Endothelial cell (in vitro differentiated cells): ENCODE results near the gene CUZD1. TPM values are rescaled to one million over a fixed set of nuclear protein-coding genes. Genes with fewer than 3 reads are reported as not detected.

ENCODE experiments used
- DNase-seq: peaks from one replicate; pipeline ENCODE4 v3.0.0; 2021; ENCODE audit warnings: low spot score
- H3K27ac Mint-ChIP-seq: one replicate; pipeline ENCODE4 v1.8.0; 2021; ENCODE audit warnings: mixed read lengths, inconsistent platforms; ENCODE audit not compliant: unreplicated experiment
- H3K27me3 Mint-ChIP-seq: one replicate; pipeline ENCODE4 v1.8.0; 2021; ENCODE audit warnings: mild to moderate bottlenecking, moderate library complexity, mixed read lengths, inconsistent platforms; ENCODE audit not compliant: unreplicated experiment
- H3K36me3 Mint-ChIP-seq: one replicate; pipeline ENCODE4 v1.8.0; 2021; ENCODE audit warnings: mild to moderate bottlenecking, low read depth, mixed read lengths, inconsistent platforms; ENCODE audit not compliant: unreplicated experiment
- H3K4me1 Mint-ChIP-seq: one replicate; pipeline ENCODE4 v1.8.0; 2021; ENCODE audit warnings: mild to moderate bottlenecking, mixed read lengths, inconsistent platforms; ENCODE audit not compliant: unreplicated experiment
- H3K4me3 Mint-ChIP-seq: one replicate; pipeline ENCODE4 v1.8.0; 2021; ENCODE audit warnings: mild to moderate bottlenecking, mixed read lengths, inconsistent platforms; ENCODE audit not compliant: unreplicated experiment
- H3K9me3 Mint-ChIP-seq: one replicate; pipeline ENCODE4 v1.8.0; 2021; ENCODE audit warnings: mixed read lengths, inconsistent platforms; ENCODE audit not compliant: unreplicated experiment
- CTCF ChIP-seq: fragments of 200-600 bp; sonication (generic); IDR thresholded peaks from one replicate; pipeline ENCODE4 v1.5.0; 2021; ENCODE audit warnings: antibody characterized with exemption; ENCODE audit not compliant: unreplicated experiment
- total RNA-seq: library from RNA; stranded (reverse); fragmentation: NEBNext Ultra II Directional; extraction: Animal tissue kit (Norgen Biotek cat#: 25700); gene quantifications from one replicate; pipeline ENCODE4 v1.2.1, GENCODE V29; 2021; ENCODE audit not compliant: unreplicated experiment

Gene CUZD1
- total RNA-seq, 1 donor from 2014 or later: 0.54 TPM

GRCh38 chr10:122815458-122815857 lies 30.2 kb downstream of the CUZD1 start:
- Mint-ChIP-seq H3K4me1 (peaks cover 2% of the 10 kb centered on the region), H3K36me3 (no peaks in the 10 kb centered on the region), H3K9me3 (no peaks in the 10 kb centered on the region), H3K4me3 (no peak overlapping the region), H3K27me3 (no peaks in the 10 kb centered on the region), H3K27ac (no peak overlapping the region)
- no peak for DNase-seq
- TF ChIP-seq CTCF: no peak

- H3K9me3 Mint-ChIP-seq: no peaks in the 10 kb centered on the region
- H3K4me1 Mint-ChIP-seq: peaks cover 2% of the 10 kb centered on the region
- H3K27me3 Mint-ChIP-seq: no peaks in the 10 kb centered on the region
- no peaks in the 10 kb centered on the region for H3K36me3 Mint-ChIP-seq
- TF ChIP-seq CTCF: no peak
- DNase-seq: no peak
- H3K4me3 Mint-ChIP-seq: no peak overlapping the region
- no peak overlapping the region for H3K27ac Mint-ChIP-seq
Observed at GRCh38 chr10:122814493-122814892, 31.2 kb downstream of the CUZD1 start.

- Mint-ChIP-seq H3K36me3 (no peaks in the 10 kb centered on the region), H3K4me1 (peaks cover 2% of the 10 kb centered on the region), H3K9me3 (no peaks in the 10 kb centered on the region), H3K27me3 (no peaks in the 10 kb centered on the region), H3K4me3 (no peak overlapping the region), H3K27ac (no peak overlapping the region)
- no peak for DNase-seq
- TF ChIP-seq CTCF: no peak
Observed at GRCh38 chr10:122812751-122813150, 32.9 kb downstream of the CUZD1 start.

- no peaks in the 10 kb centered on the region for H3K4me1 Mint-ChIP-seq
- no peak overlapping the region for H3K27ac Mint-ChIP-seq
- H3K9me3 Mint-ChIP-seq: no peaks in the 10 kb centered on the region
- DNase-seq: no peak
- no peak for TF ChIP-seq CTCF
- H3K27me3 Mint-ChIP-seq: no peaks in the 10 kb centered on the region
- H3K4me3 Mint-ChIP-seq: no peak overlapping the region
- no peaks in the 10 kb centered on the region for H3K36me3 Mint-ChIP-seq
Observed at GRCh38 chr10:122802282-122802681, 43.4 kb downstream of the CUZD1 start.

GRCh38 chr10:122798704-122799231 lies 46.9 kb downstream of the CUZD1 start:
- Mint-ChIP-seq H3K27me3 (no peaks in the 10 kb centered on the region), H3K27ac (no peak overlapping the region), H3K36me3 (no peaks in the 10 kb centered on the region), H3K4me3 (no peak overlapping the region), H3K4me1 (no peaks in the 10 kb centered on the region), H3K9me3 (no peaks in the 10 kb centered on the region)
- DNase-seq: no peak
- no peak for TF ChIP-seq CTCF
